ENCODE measurements around the gene ZNF91. TPM values are rescaled to one million over a fixed set of nuclear protein-coding genes. Genes with fewer than 3 reads are reported as not detected.
A peak's percentile ranks its signal among the peaks of the same experiment; 100 is the strongest.
"Not testable (repeated sequence)": the region's sequence is repeated elsewhere in the genome, so short reads cannot be mapped to it uniquely, and the experiment has no call there.

The ZNF91 gene
- total RNA-seq, 2 donors from 2014 or later: 106 to 110 TPM

DNA sequence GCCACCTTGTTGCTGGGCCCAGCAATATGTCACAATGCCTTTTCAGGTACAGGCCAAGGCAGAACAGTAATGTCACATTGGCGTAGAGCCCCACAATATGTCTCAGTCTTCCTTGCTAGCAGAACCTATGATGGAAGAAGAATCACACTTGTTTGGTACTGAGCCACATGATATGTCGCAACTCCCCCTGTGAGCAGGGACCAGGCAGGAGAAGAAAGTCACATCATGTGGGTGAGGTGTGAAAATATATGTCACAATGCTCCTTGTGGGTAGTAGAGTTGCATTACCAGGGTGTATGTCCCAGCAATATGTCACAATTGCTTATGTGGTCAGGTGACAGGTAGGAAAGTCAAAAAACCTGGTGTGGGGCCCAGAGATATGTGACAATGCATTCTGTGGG, 7.1 kb upstream of the ZNF91 start:
- intact Hi-C loops (cut with DNase I): no loop called here
- ATAC-seq: no peak
- DNase-seq: no peak

DNA sequence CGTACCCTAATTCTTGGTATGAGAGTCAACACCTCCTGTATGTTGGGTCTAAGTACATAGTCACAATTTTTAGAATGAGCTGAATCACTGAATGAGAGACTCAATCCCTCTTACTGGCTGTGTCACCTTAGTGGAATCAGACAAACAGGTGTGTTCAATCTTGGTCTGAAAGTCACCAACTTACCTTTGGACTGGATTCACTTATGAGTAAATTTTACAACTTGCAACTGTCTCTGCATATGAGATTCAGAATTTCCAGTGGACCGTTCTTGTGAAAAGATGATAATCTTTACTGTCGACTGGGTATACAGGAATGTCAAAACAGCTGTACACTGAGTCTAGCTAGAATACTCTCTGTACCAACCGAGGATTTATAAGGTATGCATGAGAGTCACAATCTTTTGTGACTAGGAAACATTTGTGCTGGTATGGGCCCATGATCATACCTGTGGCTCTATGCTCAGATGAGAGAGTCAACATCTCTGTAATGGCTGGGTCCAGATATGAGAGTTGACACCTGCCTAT, 5.9 kb upstream of the ZNF91 start:
- intact Hi-C loops (cut with DNase I): no loop called here
- DNase-seq (no peak), ATAC-seq (no peak)

DNA sequence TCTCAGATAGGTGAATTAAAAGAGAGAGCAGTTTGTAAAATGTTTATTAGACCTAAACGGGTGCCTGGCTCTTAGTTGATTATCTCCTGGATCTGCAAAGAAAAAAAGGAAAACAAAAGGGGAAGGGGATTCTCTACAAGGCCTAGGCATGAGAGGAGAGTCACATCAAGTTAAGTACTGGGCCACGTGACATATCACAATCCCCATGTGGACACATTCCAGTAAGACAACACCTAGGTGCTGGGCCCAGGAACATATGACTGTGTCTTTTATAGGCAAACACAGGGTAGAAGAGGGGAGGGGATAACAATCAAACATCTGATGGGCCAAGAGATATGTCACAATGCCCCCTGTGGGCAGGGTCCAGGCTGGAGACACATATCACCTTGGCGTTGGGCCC, 4.2 kb upstream of the ZNF91 start:
- no peak for ATAC-seq
- no peak for DNase-seq
- intact Hi-C loops (cut with DNase I): no loop called here

DNA sequence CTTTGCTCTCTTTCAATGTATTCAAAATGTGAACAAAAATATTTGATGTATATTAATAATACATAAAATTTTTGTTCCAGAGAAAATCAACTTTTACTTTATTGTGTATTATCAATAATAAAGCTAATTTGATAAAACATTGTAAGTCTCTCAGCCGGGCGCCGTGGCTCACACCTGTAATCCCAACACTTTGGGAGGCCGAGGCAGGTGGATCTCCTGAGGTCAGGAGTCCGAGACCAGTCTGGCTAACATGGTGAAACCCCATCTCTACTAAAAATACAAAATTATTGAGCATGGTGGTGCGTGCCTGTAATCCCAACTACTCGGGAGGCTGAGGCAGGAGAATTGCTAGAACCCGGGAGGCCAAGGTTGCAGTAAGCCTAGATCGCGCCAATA, 449 bp upstream of the ZNF91 start:
- ATAC-seq; intact Hi-C loops (cut with DNase I); DNase-seq: not testable (repeated sequence)

DNA sequence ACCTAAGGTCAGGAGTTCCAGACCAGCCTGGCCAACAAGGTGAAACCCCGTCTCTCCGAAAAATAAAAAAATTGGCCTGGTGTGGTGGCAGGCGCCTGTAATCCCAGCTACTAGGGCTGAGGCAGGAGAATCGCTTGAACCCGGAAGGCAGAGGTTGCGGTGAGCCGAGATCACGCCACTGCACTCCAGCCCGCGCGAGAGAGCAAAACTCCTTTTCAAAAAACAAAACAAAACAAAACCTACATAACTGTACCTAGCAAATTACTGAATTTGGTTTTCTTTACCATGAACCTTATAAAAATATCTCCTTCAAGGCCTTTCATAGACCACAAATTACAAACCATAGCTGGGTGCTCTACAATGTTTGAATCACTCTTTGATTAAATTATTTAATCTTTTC, 760 bp downstream of the ZNF91 start:
- intact Hi-C loops (cut with DNase I): no loop called here
- ATAC-seq (peak; percentile 28 to 74), DNase-seq (peak; percentile 24)

DNA sequence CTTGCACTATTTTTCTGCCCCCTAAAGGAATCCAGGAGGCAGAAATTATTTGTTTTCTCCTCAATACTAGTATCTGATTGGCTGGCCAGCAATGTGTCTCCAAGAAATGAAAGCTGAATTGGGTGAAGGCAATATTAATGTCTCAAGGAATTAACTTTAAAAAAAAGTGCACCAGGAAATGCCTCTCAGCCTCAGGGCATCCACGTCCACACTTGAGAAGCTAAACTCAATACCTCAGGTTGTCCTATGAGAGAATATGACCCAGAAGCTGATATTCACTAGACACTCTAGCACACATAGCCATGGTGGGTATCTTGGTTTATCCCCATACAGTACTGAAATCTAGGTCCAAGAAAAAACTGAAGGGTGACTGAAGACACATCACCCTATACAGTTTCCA, 2.1 kb downstream of the ZNF91 start:
- ATAC-seq: no peak
- no peak for DNase-seq
- intact Hi-C loops (cut with DNase I): no loop called here

DNA sequence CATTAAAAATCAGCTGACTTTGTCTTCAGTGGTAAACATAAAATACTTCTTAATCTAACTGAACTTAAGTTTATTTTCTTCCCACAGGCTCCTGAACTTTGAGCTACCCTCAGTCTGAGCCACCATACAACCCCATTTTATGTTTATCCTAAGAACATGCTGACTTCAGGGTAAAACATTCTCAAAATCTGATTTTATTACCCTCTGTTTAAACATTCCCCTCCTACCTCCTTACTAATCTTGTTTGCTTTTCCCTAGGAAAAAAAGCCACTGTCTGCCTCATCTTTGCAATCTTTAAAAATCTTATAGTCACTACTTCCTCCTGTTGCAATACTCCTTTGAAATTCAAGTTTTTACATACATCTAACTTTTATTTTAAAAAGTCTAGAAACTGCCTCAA, 4.0 kb downstream of the ZNF91 start:
- DNase-seq (no peak), ATAC-seq (no peak)
- intact Hi-C loops (cut with DNase I): no loop called here

DNA sequence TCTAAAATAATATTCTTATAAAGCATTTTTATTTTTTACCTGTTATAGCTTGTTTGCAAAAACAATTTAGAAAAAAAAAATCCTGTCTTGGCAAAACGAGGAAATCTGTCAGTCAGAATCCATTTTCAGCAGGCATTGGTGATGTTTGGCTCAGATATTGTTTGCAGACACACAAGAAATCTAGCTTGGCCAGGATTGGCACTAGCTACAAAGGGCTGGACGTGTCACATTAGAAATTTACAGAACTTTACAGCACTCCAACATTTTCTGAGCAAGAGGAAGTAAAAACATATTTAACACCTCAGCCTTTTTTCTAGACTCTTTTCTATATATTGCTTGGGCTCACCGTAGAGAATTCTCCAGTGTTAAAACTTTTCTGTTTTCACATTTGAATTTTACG, 9.9 kb downstream of the ZNF91 start:
- DNase-seq (no peak), ATAC-seq (no peak)
- intact Hi-C loops (cut with DNase I): no loop called here

DNA sequence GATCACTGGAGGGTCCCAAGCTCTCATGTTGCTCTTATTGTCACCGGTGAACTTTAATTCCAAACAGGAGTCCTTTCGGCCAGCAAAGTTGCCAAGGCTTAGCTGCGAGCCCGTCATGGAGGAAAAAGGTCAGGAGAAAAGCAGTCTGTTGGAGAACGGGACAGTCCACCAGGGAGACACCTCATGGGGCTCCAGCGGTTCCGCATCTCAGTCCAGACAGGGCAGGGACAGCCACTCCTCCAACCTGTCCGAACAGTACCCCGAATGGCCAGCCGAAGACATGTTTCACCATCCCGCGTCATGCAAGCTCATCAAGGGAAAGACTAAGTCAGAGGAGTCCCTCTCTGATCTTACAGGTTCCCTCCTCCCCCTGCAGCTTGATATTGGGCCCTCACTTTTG, 10.4 kb downstream of the ZNF91 start:
- intact Hi-C loops (cut with DNase I): no loop called here
- no peak for ATAC-seq
- no peak for DNase-seq

DNA sequence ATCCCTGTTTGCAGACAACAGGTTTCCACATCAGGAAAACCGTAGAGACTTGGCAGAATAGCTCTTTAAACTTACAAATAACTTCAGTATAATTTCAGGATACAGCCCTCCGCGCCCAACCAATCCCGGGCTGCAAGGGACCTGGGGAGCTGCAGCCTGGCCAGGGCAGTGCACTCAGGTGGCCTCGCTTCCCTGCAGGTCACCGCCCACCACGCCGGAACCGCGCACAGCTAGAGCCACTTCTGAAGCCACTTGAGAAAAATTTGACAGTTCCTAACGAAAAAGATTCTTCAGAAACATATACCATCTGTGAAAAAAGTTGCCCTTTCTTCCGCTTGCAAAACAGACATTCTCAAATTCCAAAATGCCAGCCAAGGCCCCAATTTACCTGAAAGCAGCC, 11.1 kb downstream of the ZNF91 start:
- intact Hi-C loops (cut with DNase I): no loop called here
- ATAC-seq (no peak), DNase-seq (no peak)

DNA sequence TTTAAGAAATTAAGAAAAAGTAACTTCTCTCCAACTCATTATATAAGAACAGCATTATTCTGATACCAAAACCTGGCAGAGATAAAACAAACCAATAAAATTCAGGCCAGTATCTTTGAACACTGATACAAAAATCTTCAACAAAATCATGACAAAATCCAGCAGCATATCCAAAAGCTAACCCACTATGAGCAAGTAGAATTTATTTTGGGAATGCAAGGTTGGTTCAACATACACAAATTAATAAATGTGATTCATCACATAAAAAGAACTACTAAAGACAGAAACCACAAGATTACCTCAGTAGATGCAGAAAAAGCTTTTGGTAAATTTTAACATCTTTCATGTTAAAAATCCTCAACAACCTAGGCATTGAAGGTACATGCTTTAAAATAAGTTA, 12.3 kb downstream of the ZNF91 start:
- ATAC-seq (no peak), DNase-seq (no peak)
- intact Hi-C loops (cut with DNase I): no loop called here

DNA sequence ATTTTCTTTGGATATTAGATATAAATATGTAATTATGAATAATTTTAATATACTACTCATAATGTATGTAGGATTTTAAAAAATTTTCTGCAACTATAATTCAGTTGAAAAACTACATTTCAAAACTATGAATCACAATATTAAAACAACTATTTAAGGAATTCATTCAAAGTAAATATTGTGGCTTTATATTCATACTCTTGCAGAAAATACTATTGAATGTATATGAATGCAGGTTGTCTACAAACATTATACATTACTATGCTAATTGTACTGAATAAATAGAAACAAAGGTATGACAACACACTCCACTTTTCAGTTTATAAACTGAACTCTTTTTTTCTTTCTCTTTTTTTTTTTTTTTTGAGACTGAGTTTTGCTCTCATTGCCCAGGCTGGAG, 14.2 kb downstream of the ZNF91 start:
- intact Hi-C loops (cut with DNase I): no loop called here
- no peak for ATAC-seq
- no peak for DNase-seq

DNA sequence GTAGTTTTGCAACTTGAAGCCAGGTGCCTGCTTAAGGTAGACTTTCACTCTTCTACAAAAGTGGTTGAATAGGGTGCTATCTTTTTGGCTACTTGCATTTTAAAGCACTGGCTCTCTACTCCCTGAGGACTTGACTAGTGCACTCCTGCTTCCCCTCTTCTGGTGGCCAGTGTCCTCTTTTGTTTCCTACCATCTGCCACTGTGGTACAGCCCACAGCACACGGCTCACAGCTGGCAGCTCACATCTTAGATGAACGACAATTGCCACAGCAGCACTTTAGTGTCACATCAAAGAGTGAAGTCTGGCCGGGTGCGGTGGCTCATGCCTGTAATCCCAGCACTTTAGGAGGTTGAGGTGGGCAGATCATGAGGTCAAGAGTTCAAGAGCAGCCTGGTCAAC, 15.6 kb downstream of the ZNF91 start:
- ATAC-seq: peak in 1 of 2 donors; percentile 32
- intact Hi-C loops (cut with DNase I); DNase-seq: not testable (repeated sequence)

DNA sequence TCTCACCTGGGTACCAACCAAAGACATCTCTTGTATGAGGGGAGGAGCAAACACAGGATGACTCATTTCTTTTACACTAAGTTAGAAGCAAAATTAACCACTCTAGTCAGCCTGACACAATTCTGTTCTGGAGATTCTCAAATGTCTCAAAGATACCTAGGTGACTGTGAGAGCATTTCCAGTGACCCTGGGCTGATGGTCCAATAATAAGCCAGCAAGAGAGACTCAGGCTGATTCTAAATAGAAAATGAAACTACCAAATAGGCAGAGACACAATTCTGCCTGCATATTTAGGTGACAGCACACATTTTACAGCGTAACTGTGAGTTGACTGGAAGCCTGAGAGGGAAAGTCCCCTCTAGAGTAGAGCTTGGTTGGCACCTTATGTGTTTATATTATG, 16.3 kb downstream of the ZNF91 start:
- DNase-seq: no peak
- intact Hi-C loops (cut with DNase I): no loop called here
- peak; percentile 75 to 81 for ATAC-seq

DNA sequence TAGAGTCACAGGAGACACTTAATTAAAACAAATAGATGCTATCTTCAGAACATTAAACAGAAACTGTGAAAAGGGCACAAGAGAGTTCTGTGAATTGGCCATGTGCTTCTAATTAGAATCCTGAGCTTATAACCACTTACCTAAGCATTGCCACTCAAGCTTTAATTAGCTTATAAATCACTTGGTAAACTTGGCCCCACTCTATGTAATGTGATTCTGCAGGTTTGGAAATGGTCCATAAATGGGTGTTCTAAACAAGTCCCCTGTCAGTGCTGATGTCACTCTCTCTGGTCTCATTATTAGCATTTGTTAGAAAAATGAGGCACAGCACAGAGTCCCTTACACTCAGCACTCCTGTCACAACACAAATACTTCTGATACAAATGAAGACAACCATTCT, 18.0 kb downstream of the ZNF91 start:
- ATAC-seq (peak; percentile 35 to 39), DNase-seq (no peak)
- intact Hi-C loops (cut with DNase I): no loop called here

DNA sequence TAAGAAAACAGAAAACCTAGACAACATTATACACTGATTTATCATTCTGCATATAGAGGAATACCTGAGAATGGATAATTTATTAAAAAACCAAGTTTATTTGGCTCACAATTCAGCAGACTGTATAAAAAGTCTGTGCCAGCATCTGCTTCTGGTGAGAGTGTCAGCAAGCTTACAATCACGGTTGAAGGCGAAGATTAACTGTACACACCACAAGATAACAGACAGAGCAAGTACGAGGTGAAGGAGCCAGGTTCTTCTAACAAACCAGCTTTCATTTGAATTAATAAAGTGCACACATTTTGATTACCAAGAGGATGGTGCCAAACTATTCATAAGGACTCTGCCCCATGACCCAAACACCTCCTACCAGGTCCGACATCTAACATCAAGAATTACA, 28.8 kb downstream of the ZNF91 start:
- intact Hi-C loops (cut with DNase I): no loop called here
- no peak for DNase-seq
- ATAC-seq: peak in 1 of 2 donors; percentile 46

DNA sequence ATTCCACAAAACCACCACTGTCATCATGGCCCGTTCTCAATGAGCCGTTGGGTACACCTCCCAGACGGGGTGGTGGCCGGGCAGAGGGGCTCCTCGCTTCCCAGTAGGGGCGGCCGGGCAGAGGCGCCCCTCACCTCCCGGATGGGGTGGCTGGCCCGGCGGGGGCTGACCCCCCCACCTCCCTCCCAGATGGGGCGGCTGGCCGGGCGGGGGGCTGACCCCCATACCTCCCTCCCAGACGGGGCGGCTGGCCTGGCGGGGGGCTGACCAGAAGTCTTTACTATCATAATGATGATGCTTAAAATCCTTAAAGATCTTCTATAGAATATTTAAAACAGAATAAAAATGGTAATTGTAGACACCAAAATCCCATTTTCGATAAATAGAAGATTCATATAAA, 29.2 kb downstream of the ZNF91 start:
- ATAC-seq; DNase-seq; intact Hi-C loops (cut with DNase I): not testable (repeated sequence)

DNA sequence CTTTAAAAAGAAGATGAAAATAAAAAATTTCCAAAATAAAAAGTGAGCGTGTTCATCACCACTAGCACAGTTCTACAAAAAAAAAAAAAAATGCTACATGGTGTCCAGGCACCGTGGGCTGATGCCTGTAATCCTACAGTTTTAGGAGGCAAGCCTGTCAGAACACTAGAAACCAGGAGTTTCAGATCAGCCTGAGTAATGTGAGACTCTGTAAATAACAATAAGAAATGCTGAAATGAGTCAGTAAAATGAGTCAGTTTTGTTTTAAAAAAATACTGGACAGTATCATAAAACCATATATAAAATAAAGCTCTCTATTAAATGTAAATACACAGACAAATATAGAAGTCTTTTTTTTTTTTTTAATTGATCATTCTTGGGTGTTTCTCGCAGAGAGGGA, 30.0 kb downstream of the ZNF91 start:
- intact Hi-C loops (cut with DNase I): no loop called here
- no peak for ATAC-seq

DNA sequence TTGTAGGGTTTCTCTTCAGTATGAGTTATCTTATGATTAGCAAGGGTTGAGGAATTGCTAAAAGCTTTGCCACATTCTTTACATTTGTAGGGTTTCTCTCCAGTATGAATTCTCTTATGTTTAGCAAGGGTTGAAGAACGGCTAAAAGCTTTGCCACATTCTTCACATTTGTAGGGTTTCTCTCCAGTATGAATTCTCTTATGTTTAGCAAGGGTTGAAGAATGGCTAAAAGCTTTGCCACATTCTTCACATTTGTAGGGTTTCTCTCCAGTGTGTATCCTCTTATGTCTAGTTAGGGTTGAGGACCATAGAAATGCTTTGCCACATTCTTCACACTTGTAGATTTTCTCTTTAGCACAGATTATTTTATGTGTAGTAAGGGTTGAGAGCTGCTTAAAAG, 33.4 kb downstream of the ZNF91 start:
- intact Hi-C loops (cut with DNase I); ATAC-seq; DNase-seq: not testable (repeated sequence)

More for the DNA sequence above, 30.0 kb downstream of the ZNF91 start:
- DNase-seq: no peak

DNA sequence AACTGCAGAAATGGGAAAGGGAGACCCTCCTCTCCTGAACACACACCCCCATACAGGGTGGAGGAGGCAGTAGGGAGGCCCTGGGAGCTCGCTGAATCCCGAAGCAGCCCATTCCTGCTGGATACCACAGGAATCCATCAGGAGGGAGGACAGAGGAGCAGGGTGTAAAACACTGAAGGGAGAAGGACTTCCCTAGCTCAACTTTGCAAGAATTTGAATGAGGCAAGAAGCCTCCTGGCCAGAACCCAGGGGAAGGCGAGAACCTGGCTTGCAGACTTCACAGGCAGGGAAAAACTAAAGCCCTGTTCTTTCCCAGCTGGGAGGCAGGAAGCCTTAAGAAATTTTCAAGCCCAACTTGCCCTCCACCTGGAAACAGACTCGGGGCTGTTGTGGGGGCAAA, 43.5 kb downstream of the ZNF91 start:
- ATAC-seq (no peak), DNase-seq (no peak)
- intact Hi-C loops (cut with DNase I): no loop called here

DNA sequence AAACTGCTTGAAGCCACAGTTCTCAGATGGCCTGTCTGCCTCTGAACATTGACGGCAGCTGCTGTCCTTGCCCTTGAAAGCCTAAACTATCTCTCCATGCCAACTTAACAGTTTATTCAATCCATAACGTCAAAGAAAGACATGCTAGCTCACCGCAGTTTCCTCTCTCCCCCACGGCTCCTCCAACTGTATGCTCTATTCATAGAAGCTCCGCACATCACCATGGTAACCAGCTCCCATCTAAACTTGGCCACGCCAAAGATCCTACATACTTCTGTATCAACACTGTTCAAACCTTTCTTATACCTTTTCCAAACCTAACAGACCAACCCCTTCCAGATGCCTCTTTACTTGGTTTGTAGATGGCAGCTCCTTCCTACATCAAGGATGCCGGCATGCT, 48.6 kb downstream of the ZNF91 start:
- no peak for DNase-seq
- intact Hi-C loops (cut with DNase I): no loop called here
- ATAC-seq: no peak

DNA sequence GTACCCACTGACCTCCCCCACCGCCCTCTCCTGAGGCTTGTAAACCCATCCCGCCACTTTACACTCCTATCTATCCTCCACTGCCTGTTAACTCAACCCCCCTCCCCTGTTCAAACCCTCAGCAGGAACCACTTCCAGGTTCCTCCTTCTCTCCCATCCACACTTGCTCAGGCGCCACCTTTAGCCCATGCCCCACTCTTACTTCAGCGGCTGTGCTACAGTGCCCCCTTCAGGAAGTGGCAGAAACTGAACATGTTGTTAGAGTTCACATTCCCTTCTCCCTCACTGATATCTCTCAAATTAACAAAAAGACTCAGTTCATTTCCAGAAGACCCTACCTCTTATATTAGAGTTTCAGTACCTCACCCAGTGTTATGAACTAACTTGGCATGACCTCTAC, 49.4 kb downstream of the ZNF91 start:
- ATAC-seq: no peak
- no peak for DNase-seq
- intact Hi-C loops (cut with DNase I): no loop called here
